ENCODE measurements around the gene CCT2. TPM values are rescaled to one million over a fixed set of nuclear protein-coding genes. Genes with fewer than 3 reads are reported as not detected.
A peak's percentile ranks its signal among the peaks of the same experiment; 100 is the strongest.

CCT2 gene
- total RNA-seq, 2 donors from 2014 or later = 225 to 394 TPM

- H3K4me1 Mint-ChIP-seq (ENCODE audit: low read depth in 2 of 2) = no peaks in the 10 kb centered on the region
- no peak overlapping the region for H3K27ac Mint-ChIP-seq
- DNase-seq (ENCODE audit: low spot score) (no peak), ATAC-seq (peak in 1 of 2 donors; percentile 60)
- no peak overlapping the region for H3K4me3 Mint-ChIP-seq
- H3K9me3 Mint-ChIP-seq = no peaks in the 10 kb centered on the region
- H3K36me3 Mint-ChIP-seq = no peaks in the 10 kb centered on the region
- no peaks in the 10 kb centered on the region for H3K27me3 Mint-ChIP-seq
These were observed 54.2 kb downstream of the CCT2 start for GRCh38 chr12:69639400-69640016.

- Mint-ChIP-seq H3K4me1 (ENCODE audit: low read depth in 2 of 2) (no peaks in the 10 kb centered on the region), H3K27ac (no peak overlapping the region), H3K27me3 (no peaks in the 10 kb centered on the region), H3K36me3 (no peaks in the 10 kb centered on the region), H3K4me3 (no peak overlapping the region), H3K9me3 (no peaks in the 10 kb centered on the region)
- no peak for DNase-seq (ENCODE audit: low spot score)
- ATAC-seq = no peak
These were observed 56.3 kb downstream of the CCT2 start for GRCh38 chr12:69641546-69641945.

- no peak for DNase-seq (ENCODE audit: low spot score)
- no peak overlapping the region for H3K4me3 Mint-ChIP-seq
- no peaks in the 10 kb centered on the region for H3K9me3 Mint-ChIP-seq
- peaks cover 2 to 6% of the 10 kb centered on the region in 2 donors for H3K27me3 Mint-ChIP-seq
- ATAC-seq = no peak
- H3K27ac Mint-ChIP-seq = no peak overlapping the region
- H3K36me3 Mint-ChIP-seq = no peaks in the 10 kb centered on the region
- no peaks in the 10 kb centered on the region for H3K4me1 Mint-ChIP-seq (ENCODE audit: low read depth in 2 of 2)
These were observed 57.3 kb downstream of the CCT2 start for GRCh38 chr12:69642531-69642930.

- Mint-ChIP-seq H3K27me3 (peaks cover 12 to 17% of the 10 kb centered on the region in 2 donors), H3K4me3 (no peak overlapping the region), H3K9me3 (no peaks in the 10 kb centered on the region), H3K4me1 (ENCODE audit: low read depth in 2 of 2) (no peaks in the 10 kb centered on the region), H3K36me3 (no peaks in the 10 kb centered on the region), H3K27ac (no peak overlapping the region)
- DNase-seq (ENCODE audit: low spot score) = no peak
- ATAC-seq = no peak
These were observed 59.3 kb downstream of the CCT2 start for GRCh38 chr12:69644511-69644910.

- H3K9me3 Mint-ChIP-seq = no peaks in the 10 kb centered on the region
- no peak overlapping the region for H3K27ac Mint-ChIP-seq
- no peaks in the 10 kb centered on the region for H3K36me3 Mint-ChIP-seq
- H3K4me1 Mint-ChIP-seq (ENCODE audit: low read depth in 2 of 2) = no peaks in the 10 kb centered on the region
- H3K27me3 Mint-ChIP-seq = peaks cover 14 to 23% of the 10 kb centered on the region in 2 donors
- DNase-seq (ENCODE audit: low spot score) (no peak), ATAC-seq (no peak)
- H3K4me3 Mint-ChIP-seq = no peak overlapping the region
These were observed 59.8 kb downstream of the CCT2 start for GRCh38 chr12:69645031-69645430.

GRCh38 chr12:69647178-69647577 is 61.9 kb downstream of the CCT2 start:
- Mint-ChIP-seq H3K4me3 (no peak overlapping the region), H3K36me3 (no peaks in the 10 kb centered on the region), H3K27me3 (peaks cover 17 to 31% of the 10 kb centered on the region in 2 donors), H3K4me1 (ENCODE audit: low read depth in 2 of 2) (no peaks in the 10 kb centered on the region), H3K9me3 (no peaks in the 10 kb centered on the region), H3K27ac (no peak overlapping the region)
- DNase-seq (ENCODE audit: low spot score) (no peak), ATAC-seq (no peak)

- H3K4me1 Mint-ChIP-seq (ENCODE audit: low read depth in 2 of 2) = no peaks in the 10 kb centered on the region
- no peak for ATAC-seq
- peaks cover 17 to 31% of the 10 kb centered on the region in 2 donors for H3K27me3 Mint-ChIP-seq
- DNase-seq (ENCODE audit: low spot score) = no peak
- no peak overlapping the region for H3K27ac Mint-ChIP-seq
- no peaks in the 10 kb centered on the region for H3K36me3 Mint-ChIP-seq
- no peaks in the 10 kb centered on the region for H3K9me3 Mint-ChIP-seq
- no peak overlapping the region for H3K4me3 Mint-ChIP-seq
These were observed 63.2 kb downstream of the CCT2 start for GRCh38 chr12:69648476-69648875.

- no peaks in the 10 kb centered on the region for H3K36me3 Mint-ChIP-seq
- H3K4me1 Mint-ChIP-seq (ENCODE audit: low read depth in 2 of 2) = no peaks in the 10 kb centered on the region
These were observed 64.3 kb downstream of the CCT2 start for GRCh38 chr12:69649529-69649928.

More at GRCh38 chr12:69649529-69649928, 64.3 kb downstream of the CCT2 start:
- no peak for ATAC-seq
- no peak overlapping the region for H3K27ac Mint-ChIP-seq
- no peak overlapping the region for H3K4me3 Mint-ChIP-seq
- no peaks in the 10 kb centered on the region for H3K9me3 Mint-ChIP-seq
- DNase-seq (ENCODE audit: low spot score) = no peak
- H3K27me3 Mint-ChIP-seq = peaks cover 20 to 37% of the 10 kb centered on the region in 2 donors

Other genes with a start within 250 kb of the CCT2 start
- under 1 TPM in 1 of 2 donors, not detected in 1; 0.36 TPM for gene LYZ, start 237.1 kb upstream of the CCT2 start, total RNA-seq
- gene YEATS4, start 225.7 kb upstream of the CCT2 start, total RNA-seq = 10 to 100 TPM; 14.9 to 27.8 TPM
- 10 to 100 TPM; 15.2 to 17.6 TPM for gene FRS2, start 115.1 kb upstream of the CCT2 start, total RNA-seq
- gene LRRC10, start 25.4 kb downstream of the CCT2 start, total RNA-seq = not detected
- not detected for gene BEST3, start 113.8 kb downstream of the CCT2 start, total RNA-seq
- 10 to 100 TPM; 19.6 to 27.7 TPM for gene RAB3IP, start 153.4 kb downstream of the CCT2 start, total RNA-seq
- not detected for gene MYRFL, start 239.8 kb downstream of the CCT2 start, total RNA-seq